AG04449 (cell line): Measurements from ENCODE around the gene BTN2A1.

Experiments
- CTCF ChIA-PET: fragments of 350-600 bp; formaldehyde crosslinking; extraction: SDS; loops from one replicate; lab custom pipeline; 2021; ENCODE audit warnings: antibody characterized with exemption; lab: Yijun Ruan, JAX
- POLR2A ChIA-PET: fragments of 400-600, 350-600 bp; formaldehyde crosslinking; extraction: SDS; loops from one replicate; lab custom pipeline; 2020; ENCODE audit warnings: antibody characterized with exemption, inconsistent platforms; lab: Yijun Ruan, JAX
- DNase-seq: peaks from one replicate; pipeline ENCODE4 v3.0.0-alpha.2; 2010; ENCODE audit warnings: low read depth, low spot score
- H3K4me3 ChIP-seq: 2 replicates; pipeline ENCODE4 v1.5.1; 2011; ENCODE audit warnings: low read depth, mild to moderate bottlenecking, control low read depth, low read length
- TF ChIP-seq, protein P1 (sequence below): IDR thresholded peaks from one replicate; pipeline ENCODE4 v1.5.1; 2011; ENCODE audit warnings: mild to moderate bottlenecking, moderate library complexity, low read length, control low read depth, inconsistent platforms; ENCODE audit not compliant: insufficient read depth; ENCODE audit errors: missing control alignments

BTN2A1 gene

DNA sequence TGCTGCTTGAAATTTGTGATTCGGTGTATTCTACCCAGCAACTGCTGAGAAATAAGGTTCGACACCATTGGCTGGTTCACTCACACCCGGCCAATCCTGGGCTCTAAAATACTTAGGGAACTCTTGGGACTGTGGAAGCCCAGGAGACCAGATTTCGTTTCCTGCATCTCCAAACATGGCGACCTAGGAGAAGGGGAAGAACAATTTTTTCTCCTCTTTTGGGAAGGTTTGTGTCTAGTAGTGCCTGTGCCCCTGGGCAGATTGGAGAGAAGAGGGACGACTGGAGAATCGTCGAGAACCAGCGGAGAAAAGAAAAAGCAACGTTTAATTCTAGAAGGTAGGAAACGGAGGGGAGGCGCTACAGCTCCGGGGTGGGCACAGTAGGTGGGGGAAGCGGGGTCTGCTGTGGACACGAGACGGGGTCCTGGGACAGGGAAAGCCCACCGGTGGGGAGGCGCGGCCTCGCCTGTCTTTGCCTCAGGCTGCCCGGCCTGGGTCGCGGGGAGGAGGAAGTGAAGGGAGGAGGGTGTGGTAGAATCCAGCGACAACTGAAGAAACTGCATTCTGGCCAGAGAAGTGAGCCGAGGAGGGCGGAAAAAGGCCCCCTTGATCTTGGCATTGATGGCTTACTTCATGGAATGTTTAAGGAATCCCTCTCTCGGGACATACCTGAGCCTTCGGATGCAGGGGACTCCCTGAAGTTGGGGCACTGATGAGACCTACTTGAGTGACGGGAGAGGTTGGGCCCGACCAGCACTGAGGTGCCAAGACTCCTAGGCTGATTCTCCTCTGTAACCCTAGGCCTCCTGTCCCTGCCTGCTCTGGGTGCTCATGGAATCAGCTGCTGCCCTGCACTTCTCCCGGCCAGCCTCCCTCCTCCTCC is at the start of gene BTN2A1:
TSS of gene BTN2A1 (plus strand) at position 150 of the 883 bp plus-strand sequence. CDS start at position 832, 682 bp downstream.
- POLR2A ChIA-PET: interaction anchor here (1.0 kb wide), 1 partner anchor 14 kb away, joined by 4 read pairs; no protein-coding TSS in a partner anchor
- DNase-seq: peak; percentile 70

DNA sequence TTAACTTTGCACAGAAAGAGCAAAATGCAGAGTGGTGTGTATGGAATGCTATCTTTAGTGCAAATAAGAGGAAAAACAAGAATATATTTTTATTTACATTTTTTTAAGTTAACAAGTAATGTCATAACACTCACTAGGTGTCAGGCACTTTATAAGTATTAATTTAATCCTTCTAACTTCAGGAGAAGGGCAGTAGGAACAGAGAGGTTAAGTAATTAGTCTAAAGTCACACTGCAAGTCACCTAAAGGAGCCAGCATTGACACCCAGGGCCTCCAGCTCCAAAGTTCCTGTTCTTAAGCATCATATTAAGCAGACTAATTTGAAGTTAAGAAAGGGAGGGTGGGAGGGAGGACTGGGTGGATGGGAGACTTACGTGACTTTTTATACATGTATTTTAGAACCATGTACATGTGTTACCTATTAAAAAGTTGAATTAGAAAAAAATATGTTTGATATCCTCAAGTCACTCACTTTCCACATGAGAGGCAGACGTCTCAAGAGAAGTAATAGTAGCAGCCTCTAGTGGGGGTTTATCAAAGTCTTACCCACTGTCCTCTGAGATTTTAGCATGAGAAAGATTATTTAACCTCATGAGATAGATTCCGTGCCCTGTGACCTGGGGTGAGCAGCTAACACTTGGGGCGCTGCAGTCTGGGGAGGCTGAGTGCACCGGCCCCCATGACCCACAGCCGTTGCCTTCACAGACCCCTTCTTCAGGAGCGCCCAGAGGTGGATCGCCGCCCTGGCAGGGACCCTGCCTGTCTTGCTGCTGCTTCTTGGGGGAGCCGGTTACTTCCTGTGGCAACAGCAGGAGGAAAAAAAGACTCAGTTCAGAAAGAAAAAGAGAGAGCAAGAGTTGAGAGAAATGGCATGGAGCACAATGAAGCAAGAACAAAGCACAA is 48.7 kb upstream of the BTN2A1 start:
- TF ChIP-seq, protein P1, sequence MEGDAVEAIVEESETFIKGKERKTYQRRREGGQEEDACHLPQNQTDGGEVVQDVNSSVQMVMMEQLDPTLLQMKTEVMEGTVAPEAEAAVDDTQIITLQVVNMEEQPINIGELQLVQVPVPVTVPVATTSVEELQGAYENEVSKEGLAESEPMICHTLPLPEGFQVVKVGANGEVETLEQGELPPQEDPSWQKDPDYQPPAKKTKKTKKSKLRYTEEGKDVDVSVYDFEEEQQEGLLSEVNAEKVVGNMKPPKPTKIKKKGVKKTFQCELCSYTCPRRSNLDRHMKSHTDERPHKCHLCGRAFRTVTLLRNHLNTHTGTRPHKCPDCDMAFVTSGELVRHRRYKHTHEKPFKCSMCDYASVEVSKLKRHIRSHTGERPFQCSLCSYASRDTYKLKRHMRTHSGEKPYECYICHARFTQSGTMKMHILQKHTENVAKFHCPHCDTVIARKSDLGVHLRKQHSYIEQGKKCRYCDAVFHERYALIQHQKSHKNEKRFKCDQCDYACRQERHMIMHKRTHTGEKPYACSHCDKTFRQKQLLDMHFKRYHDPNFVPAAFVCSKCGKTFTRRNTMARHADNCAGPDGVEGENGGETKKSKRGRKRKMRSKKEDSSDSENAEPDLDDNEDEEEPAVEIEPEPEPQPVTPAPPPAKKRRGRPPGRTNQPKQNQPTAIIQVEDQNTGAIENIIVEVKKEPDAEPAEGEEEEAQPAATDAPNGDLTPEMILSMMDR: no peak
- H3K4me3 ChIP-seq: no peak overlapping the region
- ChIA-PET CTCF (interaction anchor here (1.1 kb wide), 1 partner anchor 11 kb away, joined by 3 read pairs; no protein-coding TSS in a partner anchor), POLR2A (no interaction called here)
- DNase-seq: no peak

More for the DNA sequence above, at the start of gene BTN2A1:
- TF ChIP-seq, protein P1: no peak
- H3K4me3 ChIP-seq: peak within 1 kb of the TSS; percentile 94
- CTCF ChIA-PET: interaction anchor here (0.9 kb wide), 1 partner anchor 116 kb away, joined by 3 read pairs; no protein-coding TSS in a partner anchor

DNA sequence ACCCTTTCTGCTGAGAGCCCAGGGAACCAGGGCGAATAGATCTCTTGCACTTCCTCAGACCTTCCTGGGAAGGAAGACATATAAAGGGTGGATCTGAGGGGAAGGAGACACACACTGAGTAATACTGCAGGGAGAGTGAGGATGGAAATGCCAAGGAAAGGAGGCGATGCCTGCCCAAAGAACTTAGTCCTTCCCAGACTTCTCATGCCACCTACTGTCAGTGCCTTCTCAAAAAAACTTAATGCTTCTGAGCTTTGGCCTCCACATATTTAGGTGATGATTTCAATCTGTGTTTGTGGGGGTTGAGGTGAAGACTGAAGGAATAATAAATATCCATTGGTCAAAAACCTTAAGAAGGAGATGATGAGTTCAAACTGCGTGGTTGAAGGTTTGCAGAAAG is 46.0 kb upstream of the BTN2A1 start:
- no peak for DNase-seq

GRCh38 chr6:26412228-26412627 is 45.5 kb upstream of the BTN2A1 start:
- ChIA-PET POLR2A (no interaction called here), CTCF (interaction anchor here (1.0 to 2.1 kb wide), 3 partner anchors 66 to 76 kb away, joined by 3 to 12 read pairs (median 4); no protein-coding TSS in a partner anchor)
- DNase-seq: no peak
- TF ChIP-seq, protein P1: no peak
- H3K4me3 ChIP-seq: no peak overlapping the region

More for the DNA sequence above, 46.0 kb upstream of the BTN2A1 start:
- CTCF ChIA-PET: interaction anchor here (1.0 to 2.1 kb wide), 3 partner anchors 66 to 75 kb away, joined by 3 to 12 read pairs (median 4); no protein-coding TSS in a partner anchor
- no peak overlapping the region for H3K4me3 ChIP-seq
- TF ChIP-seq, protein P1: no peak
- POLR2A ChIA-PET: no interaction called here

- no peak overlapping the region for H3K4me3 ChIP-seq
- ChIA-PET CTCF (interaction anchor here (2.1 kb wide), 1 partner anchor 72 kb away, joined by 12 read pairs; no protein-coding TSS in a partner anchor), POLR2A (no interaction called here)
- no peak for DNase-seq
- TF ChIP-seq, protein P1: no peak
Measured at GRCh38 chr6:26412954-26413353, 44.8 kb upstream of the BTN2A1 start.
